LNCaP clone FGC (cell line): ENCODE data around the gene ETV6.
A peak's percentile ranks its signal among the peaks of the same experiment; 100 is the strongest.

ENCODE experiments used
- DNase-seq: peaks from one replicate; pipeline ENCODE4 v3.0.0-alpha.2; 2011; ENCODE audit warnings: low read depth
- H3K4me3 ChIP-seq: 2 replicates; pipeline ENCODE4 v1.5.1; 2011; ENCODE audit warnings: mild to moderate bottlenecking, low read depth, low read length, control low read depth
- CTCF ChIP-seq: IDR thresholded peaks from 2 replicates; pipeline ENCODE4 v1.5.1; 2012; ENCODE audit warnings: mild to moderate bottlenecking; ENCODE audit not compliant: control insufficient read depth, insufficient read depth; ENCODE audit errors: extremely low read depth

ETV6 gene

GRCh38 chr12:11752403-11753149, 103.1 kb downstream of the ETV6 start:
- no peak for TF ChIP-seq CTCF
- no peak overlapping the region for H3K4me3 ChIP-seq
- DNase-seq = no peak

GRCh38 chr12:11753150-11753499, 103.7 kb downstream of the ETV6 start:
- no peak for DNase-seq

GRCh38 chr12:11753826-11754225, 104.4 kb downstream of the ETV6 start:
- H3K4me3 ChIP-seq = no peak overlapping the region
- no peak for DNase-seq
- TF ChIP-seq CTCF = no peak

More at GRCh38 chr12:11753150-11753499, 103.7 kb downstream of the ETV6 start:
- TF ChIP-seq CTCF = no peak
- H3K4me3 ChIP-seq = no peak overlapping the region

DNA sequence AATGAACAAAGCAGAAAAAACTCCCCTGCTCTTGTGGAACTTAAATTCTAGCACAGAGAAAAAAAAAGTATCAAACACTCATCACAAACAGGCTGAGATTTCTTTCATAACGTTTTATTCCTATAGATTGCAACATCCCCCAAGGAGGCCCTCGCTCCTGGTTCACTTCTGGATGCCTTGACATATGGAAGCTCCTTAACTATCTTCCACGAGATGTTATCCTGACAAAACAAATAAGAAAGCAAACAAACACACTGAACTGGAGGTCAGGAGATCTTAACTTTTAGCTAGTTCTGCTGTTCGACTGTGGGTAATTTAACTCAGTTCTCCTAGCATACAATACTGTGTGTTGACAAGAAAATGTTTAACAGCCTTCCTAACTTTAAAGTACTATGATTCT, 104.8 kb downstream of the ETV6 start:
- no peak overlapping the region for H3K4me3 ChIP-seq
- peak; percentile 62 for DNase-seq
- TF ChIP-seq CTCF = no peak

GRCh38 chr12:11755302-11755930, 105.9 kb downstream of the ETV6 start:
- no peak overlapping the region for H3K4me3 ChIP-seq

GRCh38 chr12:11756022-11756421, 106.5 kb downstream of the ETV6 start:
- no peak for DNase-seq
- H3K4me3 ChIP-seq = no peak overlapping the region

More at GRCh38 chr12:11755302-11755930, 105.9 kb downstream of the ETV6 start:
- no peak for DNase-seq
- no peak for TF ChIP-seq CTCF

More at GRCh38 chr12:11756022-11756421, 106.5 kb downstream of the ETV6 start:
- no peak for TF ChIP-seq CTCF
